ENCODE results near the gene FAM171A1.

GRCh38 chr10:15200626-15201025, 170.5 kb downstream of the FAM171A1 start:
- no peak for TF ChIP-seq POLR2A (IDR thresholded peaks at IDR 0.05)
- TF ChIP-seq, protein P1, sequence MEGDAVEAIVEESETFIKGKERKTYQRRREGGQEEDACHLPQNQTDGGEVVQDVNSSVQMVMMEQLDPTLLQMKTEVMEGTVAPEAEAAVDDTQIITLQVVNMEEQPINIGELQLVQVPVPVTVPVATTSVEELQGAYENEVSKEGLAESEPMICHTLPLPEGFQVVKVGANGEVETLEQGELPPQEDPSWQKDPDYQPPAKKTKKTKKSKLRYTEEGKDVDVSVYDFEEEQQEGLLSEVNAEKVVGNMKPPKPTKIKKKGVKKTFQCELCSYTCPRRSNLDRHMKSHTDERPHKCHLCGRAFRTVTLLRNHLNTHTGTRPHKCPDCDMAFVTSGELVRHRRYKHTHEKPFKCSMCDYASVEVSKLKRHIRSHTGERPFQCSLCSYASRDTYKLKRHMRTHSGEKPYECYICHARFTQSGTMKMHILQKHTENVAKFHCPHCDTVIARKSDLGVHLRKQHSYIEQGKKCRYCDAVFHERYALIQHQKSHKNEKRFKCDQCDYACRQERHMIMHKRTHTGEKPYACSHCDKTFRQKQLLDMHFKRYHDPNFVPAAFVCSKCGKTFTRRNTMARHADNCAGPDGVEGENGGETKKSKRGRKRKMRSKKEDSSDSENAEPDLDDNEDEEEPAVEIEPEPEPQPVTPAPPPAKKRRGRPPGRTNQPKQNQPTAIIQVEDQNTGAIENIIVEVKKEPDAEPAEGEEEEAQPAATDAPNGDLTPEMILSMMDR (IDR thresholded peaks at IDR 0.05) = no peak
